ENCODE data around the gene ALS2CL.

Gene ALS2CL

DNA sequence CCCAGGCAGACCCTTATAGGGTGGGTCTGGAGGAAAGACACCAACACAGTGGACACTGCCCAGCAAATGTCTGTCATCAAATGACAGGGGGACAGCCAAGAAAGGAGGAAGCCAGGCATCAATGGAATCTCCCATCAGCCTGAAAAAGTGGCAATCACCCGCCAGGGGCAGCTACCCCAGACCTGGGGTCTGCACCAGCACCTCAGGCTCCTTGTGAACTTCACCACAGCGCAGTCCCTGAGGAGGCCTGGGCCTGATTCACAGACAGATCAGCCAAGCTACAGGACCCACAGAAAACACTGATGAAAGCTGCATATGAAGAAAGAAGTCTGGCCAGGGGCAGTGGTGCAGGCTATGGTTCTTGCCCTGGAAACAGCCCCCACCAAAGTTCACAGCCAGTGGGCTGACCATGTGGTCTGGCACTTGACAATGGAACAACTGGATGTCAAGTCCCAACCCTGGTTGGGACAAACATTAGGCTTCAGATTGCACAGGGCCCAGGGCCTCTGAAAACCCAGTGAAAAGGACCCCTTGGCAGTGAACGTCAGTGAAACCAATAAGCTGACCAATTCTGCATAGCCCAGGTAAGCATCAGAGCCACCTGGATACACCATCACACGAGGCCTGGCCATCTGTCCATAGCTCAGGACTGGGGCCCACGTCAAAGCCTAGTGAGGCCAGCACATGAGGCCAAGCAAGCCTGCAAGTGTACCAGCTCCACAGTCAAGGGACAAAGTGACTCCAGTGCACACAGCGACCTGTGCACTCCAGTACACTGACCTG is 29.1 kb downstream of the ALS2CL start:
- no peak for DNase-seq

DNA sequence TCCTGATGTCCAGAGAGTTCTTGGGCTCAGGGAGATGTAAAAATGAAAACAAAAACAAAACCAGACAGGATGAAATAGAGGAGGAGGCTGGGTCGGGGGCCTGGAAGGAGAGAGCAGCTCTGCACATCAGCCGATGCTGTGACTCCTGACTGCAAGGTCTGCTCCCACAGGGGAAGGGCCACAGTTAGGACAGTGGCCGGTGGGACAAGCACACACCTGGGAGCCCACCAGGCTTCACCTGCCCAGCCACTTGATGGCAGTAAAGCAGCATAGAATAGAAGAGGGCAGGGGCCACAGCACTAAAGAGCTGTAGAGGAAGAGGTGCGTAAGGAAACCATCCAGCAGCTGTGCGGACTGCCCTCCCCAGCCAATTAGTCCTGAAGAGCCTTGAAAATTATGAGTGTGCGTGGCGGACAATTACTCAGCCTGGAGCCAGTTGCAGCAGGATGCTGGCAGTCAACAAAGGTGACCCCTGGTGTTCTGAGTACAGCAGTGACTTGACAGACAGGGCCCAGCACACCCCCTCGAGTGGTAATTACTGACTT is 29.8 kb downstream of the ALS2CL start:
- DNase-seq, result no peak

GRCh38 chr3:46662771-46663551 is 30.5 kb downstream of the ALS2CL start:
- DNase-seq, result no peak

DNA sequence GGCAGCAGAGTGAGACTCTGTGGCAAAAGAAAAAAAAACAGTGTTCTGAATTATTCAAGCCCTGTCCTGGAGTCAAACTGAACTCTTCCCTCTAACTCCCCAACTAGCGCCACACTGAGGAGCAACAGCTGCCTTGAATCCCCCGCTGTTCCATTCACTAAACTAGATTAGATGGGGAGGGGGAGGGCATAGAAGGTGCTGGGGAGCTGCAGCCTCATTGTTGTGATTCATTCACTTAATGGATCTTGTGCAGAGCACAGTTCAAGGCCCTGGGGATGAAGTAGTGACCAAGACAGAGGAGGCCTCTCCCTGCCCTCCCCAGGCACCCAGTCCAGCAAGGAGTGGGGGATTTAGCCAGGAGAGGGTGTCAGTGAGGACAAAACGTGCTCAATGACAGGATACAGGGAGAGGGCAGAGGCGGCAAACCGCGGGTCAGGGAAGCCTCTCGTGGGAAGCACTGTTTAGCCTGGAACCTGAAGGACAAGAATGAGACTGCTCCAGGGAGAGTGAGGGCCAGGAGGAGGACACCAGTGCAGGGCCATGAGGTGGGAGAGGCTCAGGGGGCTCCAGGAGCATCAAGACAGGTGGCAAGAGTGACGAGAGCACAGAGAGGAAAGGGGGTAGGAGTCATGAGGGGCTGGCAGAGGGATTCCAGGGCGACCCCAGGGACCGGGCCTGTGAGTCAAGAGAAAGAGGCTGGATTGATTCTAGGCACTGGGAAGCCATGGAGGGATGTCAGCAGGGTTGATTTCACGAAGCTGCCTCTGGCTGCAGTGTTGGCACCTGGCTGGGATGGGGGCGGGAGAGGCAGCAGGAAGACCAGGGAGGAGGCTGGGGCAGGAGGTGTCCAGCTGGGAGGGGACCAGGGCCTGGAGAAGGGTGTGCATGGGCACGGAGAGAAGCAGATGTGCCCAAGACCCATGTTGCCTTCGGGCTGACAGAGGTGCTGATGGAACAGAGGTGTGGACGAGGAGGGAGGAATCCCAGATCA is 31.4 kb downstream of the ALS2CL start:
- DNase-seq, result no peak

DNA sequence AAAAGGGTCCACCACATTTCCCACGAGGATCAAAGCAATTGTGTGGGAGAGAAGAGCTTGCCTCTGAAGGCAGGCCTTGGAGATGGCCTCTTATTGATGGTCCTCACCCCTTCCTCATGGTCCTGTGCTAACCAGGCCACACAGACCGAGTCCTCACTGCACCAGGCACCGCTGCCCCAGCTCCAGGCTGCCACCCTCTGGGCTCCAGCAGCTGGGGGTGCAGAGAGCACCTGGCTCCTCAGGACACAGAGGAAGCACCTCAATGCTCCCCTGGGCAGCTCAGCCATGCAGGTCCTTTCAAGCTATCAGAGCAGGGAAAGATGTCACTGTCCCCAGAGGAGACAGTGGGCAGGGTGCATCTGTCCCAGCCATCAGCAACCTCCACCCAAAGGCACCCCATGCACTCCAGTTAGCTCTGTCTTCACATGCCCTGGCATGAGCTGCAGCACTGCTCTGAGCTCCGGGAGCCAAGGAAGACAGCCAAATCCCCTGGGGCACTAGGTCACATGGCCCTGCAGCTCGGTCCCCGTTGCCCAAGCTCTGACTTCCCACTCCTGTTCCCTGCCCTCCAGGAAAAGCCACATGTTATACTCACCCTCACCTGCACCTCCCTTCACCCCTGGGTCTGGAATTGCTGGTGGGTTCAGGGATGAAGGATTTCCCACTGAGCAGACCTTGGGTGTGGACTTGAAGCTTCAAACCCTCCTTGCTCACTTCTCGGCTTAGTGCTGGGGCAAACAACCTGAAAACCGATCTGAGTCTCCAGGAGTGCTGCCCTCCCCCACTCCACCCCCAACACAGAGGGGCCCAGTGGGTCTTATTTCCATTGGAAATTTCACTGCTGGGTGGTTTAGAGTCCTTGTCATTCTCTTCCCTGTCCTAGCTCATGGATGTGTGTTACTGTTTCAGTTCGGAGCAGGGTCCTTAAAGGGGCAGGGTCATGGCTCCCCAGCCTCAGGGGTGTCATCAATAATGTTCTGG is 32.6 kb downstream of the ALS2CL start:
- no peak for DNase-seq

DNA sequence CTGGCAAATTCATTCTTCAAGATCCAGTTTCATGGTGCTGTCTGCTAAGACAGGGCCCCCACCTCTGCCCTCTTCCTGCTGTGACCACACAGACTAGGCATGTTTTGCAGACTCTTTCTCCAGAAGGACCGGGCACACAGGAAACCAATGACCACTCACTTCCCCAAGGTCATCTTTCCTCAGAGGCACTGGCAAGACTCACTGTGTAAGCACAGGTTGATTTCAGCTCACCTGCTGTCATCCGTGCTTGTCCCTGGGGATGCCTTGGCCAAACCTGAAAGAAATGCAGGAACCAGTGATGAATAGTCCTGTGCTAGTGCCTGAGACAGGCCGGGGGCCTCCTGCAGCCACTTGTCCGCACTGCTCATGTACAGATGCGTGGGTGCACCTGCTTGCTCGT is 33.5 kb downstream of the ALS2CL start:
- DNase-seq, result no peak

DNA sequence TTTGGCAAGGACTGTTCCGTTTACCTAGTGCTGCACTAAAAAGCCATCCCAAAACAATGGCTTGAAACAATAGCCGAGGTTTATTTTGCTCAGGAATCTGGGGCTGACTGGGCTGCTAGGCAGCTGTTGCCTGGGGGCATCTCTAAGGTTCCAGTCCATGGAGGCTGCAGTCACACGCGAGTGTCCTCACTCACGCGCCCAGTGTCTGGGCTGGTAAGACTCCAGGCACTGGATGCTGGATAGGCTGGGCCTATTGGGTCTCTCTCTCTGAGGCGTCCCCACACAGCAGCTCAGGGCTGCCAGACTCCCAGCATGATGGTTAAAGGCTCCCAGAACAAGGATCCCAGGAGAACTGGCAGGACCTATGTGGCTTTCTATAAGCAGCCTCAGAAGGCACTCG is 34.2 kb downstream of the ALS2CL start:
- no peak for DNase-seq

DNA sequence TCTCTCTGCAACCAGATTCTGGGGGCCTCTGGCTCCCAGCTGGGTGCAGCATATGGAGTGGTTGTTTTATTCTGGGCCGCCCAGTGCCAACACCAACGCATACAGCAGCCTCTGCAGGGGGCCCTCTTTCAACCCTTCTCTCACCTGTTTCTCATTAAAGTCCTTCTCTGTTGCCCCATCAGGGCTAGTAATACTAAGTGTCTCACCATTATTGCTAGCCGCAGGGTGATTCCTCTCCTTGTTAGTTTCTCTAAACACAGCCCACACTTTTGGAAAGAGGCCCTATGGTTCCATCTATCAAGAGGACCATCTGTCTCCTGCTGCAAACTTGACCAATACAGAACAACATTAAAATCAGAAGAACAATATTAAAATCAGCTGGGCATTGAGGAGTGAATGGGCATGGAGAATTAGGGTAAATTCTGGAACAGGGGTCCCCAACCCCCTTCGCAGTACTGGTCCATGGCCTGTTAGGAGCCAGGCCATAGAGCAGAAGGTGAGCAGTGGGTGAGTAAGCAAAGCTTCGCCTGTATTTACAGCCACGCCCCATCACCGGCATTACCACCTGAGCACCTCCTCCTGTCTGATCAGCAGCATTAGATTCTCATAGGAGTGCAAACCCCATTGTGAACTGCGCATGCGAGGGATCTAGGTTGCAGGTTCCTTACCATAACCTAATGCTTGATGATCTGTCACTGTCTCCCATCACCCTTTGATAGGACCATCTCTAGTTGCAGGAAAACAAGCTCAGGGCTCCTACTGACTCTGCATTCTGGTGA is 36.5 kb downstream of the ALS2CL start:
- DNase-seq, result no peak

DNA sequence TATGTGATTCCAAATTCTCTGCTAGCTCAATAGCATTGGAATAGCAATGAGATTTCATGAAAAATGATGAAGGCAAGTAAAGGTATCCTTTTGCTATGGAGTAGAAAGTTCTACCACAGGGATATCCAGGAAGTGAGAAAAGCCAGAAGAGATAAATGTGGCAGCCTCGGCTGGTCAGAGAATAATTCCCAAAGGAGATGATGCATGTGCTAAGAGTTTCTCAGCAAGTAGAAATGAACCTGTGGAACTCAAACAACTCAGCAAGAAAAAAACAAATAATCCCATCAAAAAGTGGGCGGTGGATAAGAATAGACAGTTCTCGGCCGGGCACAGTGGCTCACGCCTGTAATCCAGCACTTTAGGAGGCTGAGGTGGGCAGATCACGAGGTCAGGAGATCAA is 38.2 kb downstream of the ALS2CL start:
- DNase-seq, result no peak

GRCh38 chr3:46651084-46651483 is 42.4 kb downstream of the ALS2CL start:
- no peak for DNase-seq

GRCh38 chr3:46649436-46649835 is 44.0 kb downstream of the ALS2CL start:
- no peak for DNase-seq

GRCh38 chr3:46648096-46648495 is 45.4 kb downstream of the ALS2CL start:
- no peak for DNase-seq

GRCh38 chr3:46646700-46647099 is 46.8 kb downstream of the ALS2CL start:
- DNase-seq, result no peak

GRCh38 chr3:46643701-46644100 is 49.8 kb downstream of the ALS2CL start:
- no peak for DNase-seq

GRCh38 chr3:46642971-46643370 is 50.5 kb downstream of the ALS2CL start:
- DNase-seq, result no peak

DNA sequence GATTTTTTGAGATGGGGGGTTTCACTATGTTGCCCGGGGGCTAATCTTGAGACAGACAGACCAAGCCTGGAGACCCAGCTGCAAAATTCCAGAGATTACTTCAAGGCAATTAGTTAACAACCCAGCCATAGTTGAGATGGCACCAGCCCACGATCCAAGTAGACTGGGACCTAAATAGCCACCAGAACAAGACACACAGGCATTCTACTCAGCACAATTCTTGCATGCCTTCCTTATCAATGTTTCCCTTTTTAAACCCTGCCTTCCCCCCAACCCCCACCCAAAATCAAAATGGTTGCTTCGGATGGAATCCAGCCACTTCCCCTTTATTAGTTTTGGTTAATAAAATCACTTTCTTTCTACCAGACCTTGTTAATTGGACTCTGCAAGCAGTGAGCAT is 52.6 kb downstream of the ALS2CL start:
- DNase-seq, result no peak

DNA sequence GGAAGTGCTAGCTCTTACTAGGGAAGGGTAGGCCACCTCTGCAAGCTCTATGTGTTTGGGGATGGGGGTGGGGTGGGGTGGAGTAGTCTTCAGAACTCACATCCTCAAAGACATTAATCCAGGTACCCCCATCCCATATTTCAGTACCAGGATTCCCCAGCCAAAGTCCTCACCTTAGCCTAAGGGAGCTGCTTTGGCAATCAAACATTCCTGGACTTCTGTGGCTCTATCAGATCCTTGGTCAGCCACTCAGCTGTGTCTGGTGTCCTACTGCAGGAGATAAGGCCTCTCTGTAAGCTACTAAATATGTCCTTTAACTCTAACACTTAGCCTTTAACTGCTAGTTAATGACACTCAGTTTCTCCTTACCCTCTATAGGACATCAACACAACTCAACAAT is 54.3 kb downstream of the ALS2CL start:
- no peak for DNase-seq

DNA sequence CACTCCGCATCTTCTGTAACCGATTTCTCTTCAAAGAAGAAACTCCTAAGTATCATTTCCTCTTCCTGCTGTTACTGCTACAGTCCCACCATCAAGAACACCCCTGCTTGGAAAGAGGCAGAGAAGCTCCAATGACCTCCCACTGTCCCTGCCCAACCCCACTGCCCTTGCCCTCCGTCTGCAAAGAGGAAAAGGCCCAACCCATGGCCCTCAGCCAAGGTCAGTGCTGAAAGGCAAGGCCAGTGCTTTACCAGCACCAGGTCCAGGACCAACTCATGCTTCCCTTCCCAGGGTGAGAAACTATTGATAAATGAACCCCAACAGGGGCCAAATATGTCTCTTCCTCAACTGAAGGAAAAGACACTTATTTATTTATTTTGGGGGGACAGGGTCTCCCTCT is 58.6 kb downstream of the ALS2CL start:
- DNase-seq, result no peak

DNA sequence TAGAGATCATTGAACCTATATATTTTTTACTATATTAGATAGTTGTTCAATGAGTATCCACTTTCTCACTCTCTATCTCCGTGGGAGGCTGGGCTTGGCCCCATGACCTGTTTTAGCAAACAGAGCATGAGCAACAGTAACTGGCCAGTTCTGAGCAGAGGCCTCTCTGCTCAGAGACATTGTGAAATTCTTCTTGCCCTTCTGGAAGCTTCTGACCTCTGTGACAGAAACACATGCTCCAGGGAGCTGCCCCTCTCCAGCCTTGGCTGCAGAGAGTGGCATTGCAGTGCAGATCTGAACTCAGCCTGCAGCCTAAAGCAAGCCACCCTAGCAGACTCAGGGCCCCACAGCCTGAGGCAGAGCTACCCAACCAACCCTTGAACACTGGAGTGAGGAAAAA is 60.7 kb downstream of the ALS2CL start:
- DNase-seq, result no peak
